Measurements from ENCODE around the gene SLC6A20.

DNA sequence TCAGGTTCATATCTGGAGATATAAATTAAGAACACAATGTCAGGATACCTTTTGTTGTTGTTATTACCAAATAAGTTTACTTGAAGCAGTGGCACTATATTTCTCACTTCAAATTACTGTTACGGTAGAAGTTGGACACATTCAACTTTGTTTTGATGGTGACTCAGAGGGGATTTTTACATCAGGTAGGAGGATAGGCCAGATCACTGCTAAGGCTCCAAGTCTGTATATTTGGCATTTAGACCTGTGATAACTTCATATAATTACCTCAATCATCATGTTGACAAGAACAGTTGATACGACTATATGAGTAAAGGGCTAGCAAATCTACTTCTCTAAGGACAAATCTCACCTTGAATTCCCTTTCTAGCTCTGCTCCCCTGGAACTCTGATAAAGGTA lies 30.0 kb upstream of the SLC6A20 start:
- TF ChIP-seq FOXK2 (IDR thresholded peaks at IDR 0.05) (no peak), SP1 (IDR thresholded peaks at IDR 0.05) (no peak), L3MBTL2 (conservative IDR thresholded peaks at IDR 0.05) (no peak), SUZ12 (IDR thresholded peaks at IDR 0.05) (no peak), ZNF384 (IDR thresholded peaks at IDR 0.05) (no peak), FOXA1 (IDR thresholded peaks at IDR 0.05) (no peak), HDGF (IDR thresholded peaks at IDR 0.05; ENCODE audit: borderline replicate concordance) (no peak)
- TF ChIP-seq, protein P1, sequence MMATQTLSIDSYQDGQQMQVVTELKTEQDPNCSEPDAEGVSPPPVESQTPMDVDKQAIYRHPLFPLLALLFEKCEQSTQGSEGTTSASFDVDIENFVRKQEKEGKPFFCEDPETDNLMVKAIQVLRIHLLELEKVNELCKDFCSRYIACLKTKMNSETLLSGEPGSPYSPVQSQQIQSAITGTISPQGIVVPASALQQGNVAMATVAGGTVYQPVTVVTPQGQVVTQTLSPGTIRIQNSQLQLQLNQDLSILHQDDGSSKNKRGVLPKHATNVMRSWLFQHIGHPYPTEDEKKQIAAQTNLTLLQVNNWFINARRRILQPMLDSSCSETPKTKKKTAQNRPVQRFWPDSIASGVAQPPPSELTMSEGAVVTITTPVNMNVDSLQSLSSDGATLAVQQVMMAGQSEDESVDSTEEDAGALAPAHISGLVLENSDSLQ (IDR thresholded peaks at IDR 0.05) = no peak
